ENCODE data around the gene DMKN. TPM values are rescaled to one million over a fixed set of nuclear protein-coding genes. Genes with fewer than 3 reads are reported as not detected.
A peak's percentile ranks its signal among the peaks of the same experiment; 100 is the strongest.

The DMKN gene
- polyA plus RNA-seq, 2 of the 4 experiments (the other 2 are of a cell fraction): 21.5 to 40.6 TPM

- ChIA-PET CTCF (interaction anchor here (0.8 to 10.2 kb wide), 42 partner anchors 8 to 465 kb away, joined by 3 to 207 read pairs (median 7); partner anchors contain the start of genes ETV2, FFAR1, FFAR2 and HAUS5), POLR2A (interaction anchor here (0.9 to 1.6 kb wide), 5 partner anchors 12 to 545 kb away, joined by 3 to 11 read pairs (median 4); partner anchors contain the start of gene THAP8)
- Histone ChIP-seq H3K4me1 (peaks cover 13% of the 10 kb centered on the region), H3K9me3 (no peaks in the 10 kb centered on the region), H3K27ac (peak overlapping the region; percentile 57 to 80; a peak in 5 of 6 replicates), H3K4me3 (peak overlapping the region; percentile 48), H3K4me2 (peak overlapping the region; percentile 86)
- WGBS (ENCODE audit: missing lambda C conversion rate): 35% methylated on average over 12 of the region's 12 CpGs
- DNase-seq (ENCODE audit: low read depth in 1 of 2, low spot score in 1 of 2): peak in 1 of 2 experiments; percentile 53
- TF ChIP-seq, protein P1, sequence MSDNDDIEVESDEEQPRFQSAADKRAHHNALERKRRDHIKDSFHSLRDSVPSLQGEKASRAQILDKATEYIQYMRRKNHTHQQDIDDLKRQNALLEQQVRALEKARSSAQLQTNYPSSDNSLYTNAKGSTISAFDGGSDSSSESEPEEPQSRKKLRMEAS (IDR thresholded peaks at IDR 0.05): 0 out of 2 replicates have a peak, but pooled peaks have one; percentile 29
- TF ChIP-seq POLR2A (IDR thresholded peaks at IDR 0.05; ENCODE audit: low read length) (no peak; the same call in 1 of the 2 replicates), CBX8 (IDR thresholded peaks at IDR 0.05) (0 out of 2 replicates have a peak, but pooled peaks have one; percentile 58), MYC (IDR thresholded peaks at IDR 0.05; ENCODE audit: borderline replicate concordance, low read length) (0 out of 2 replicates have a peak, but pooled peaks have one; percentile 33), HOXB13 (CRISPR knock-in tag; IDR thresholded peaks at IDR 0.05; ENCODE audit: low read depth) (no peak), NPAS2 (CRISPR knock-in tag; IDR thresholded peaks at IDR 0.05; ENCODE audit: borderline replicate concordance) (no peak)
- TF ChIP-seq, protein P2, sequence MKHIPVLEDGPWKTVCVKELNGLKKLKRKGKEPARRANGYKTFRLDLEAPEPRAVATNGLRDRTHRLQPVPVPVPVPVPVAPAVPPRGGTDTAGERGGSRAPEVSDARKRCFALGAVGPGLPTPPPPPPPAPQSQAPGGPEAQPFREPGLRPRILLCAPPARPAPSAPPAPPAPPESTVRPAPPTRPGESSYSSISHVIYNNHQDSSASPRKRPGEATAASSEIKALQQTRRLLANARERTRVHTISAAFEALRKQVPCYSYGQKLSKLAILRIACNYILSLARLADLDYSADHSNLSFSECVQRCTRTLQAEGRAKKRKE (CRISPR knock-in tag; IDR thresholded peaks at IDR 0.05; ENCODE audit: low read depth): no peak
- TF ChIP-seq, protein P3, sequence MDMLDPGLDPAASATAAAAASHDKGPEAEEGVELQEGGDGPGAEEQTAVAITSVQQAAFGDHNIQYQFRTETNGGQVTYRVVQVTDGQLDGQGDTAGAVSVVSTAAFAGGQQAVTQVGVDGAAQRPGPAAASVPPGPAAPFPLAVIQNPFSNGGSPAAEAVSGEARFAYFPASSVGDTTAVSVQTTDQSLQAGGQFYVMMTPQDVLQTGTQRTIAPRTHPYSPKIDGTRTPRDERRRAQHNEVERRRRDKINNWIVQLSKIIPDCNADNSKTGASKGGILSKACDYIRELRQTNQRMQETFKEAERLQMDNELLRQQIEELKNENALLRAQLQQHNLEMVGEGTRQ (IDR thresholded peaks at IDR 0.05): peak; percentile 55
- TF ChIP-seq, protein P4, sequence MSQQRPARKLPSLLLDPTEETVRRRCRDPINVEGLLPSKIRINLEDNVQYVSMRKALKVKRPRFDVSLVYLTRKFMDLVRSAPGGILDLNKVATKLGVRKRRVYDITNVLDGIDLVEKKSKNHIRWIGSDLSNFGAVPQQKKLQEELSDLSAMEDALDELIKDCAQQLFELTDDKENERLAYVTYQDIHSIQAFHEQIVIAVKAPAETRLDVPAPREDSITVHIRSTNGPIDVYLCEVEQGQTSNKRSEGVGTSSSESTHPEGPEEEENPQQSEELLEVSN (IDR thresholded peaks at IDR 0.05; ENCODE audit: borderline replicate concordance, low read depth): peak; percentile 46; the same call in 1 of the 2 replicates
- peak; percentile 5 to 15; a peak in 3 of 6 replicates for ATAC-seq
- FAIRE-seq: peak; percentile 18
Measured at GRCh38 chr19:35509018-35509652, 4.3 kb downstream of the DMKN start.

GRCh38 chr19:35508129-35508528, 5.3 kb downstream of the DMKN start:
- DNase-seq (ENCODE audit: low read depth in 1 of 2, low spot score in 1 of 2): no peak
- no peak overlapping the region for H3K4me3 ChIP-seq
- peaks cover 8% of the 10 kb centered on the region for H3K4me1 ChIP-seq
- no peak for TF ChIP-seq FOSB (CRISPR knock-in tag; IDR thresholded peaks at IDR 0.05)
- no peak for TF ChIP-seq HOXB13 (CRISPR knock-in tag; IDR thresholded peaks at IDR 0.05; ENCODE audit: low read depth)
- TF ChIP-seq RNF2 (IDR thresholded peaks at IDR 0.05; ENCODE audit: borderline replicate concordance, low read depth): no peak
- TF ChIP-seq POLR2A (IDR thresholded peaks at IDR 0.05; ENCODE audit: low read length): no peak
- no peak for TF ChIP-seq BHLHE40 (IDR thresholded peaks at IDR 0.05; ENCODE audit: low read depth, low read length)
- TF ChIP-seq, protein P5, sequence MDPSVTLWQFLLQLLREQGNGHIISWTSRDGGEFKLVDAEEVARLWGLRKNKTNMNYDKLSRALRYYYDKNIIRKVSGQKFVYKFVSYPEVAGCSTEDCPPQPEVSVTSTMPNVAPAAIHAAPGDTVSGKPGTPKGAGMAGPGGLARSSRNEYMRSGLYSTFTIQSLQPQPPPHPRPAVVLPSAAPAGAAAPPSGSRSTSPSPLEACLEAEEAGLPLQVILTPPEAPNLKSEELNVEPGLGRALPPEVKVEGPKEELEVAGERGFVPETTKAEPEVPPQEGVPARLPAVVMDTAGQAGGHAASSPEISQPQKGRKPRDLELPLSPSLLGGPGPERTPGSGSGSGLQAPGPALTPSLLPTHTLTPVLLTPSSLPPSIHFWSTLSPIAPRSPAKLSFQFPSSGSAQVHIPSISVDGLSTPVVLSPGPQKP (IDR thresholded peaks at IDR 0.05; ENCODE audit: low read depth, low read length): no peak
- TF ChIP-seq TFCP2L1 (CRISPR knock-in tag; IDR thresholded peaks at IDR 0.05): no peak
- no peak for TF ChIP-seq SREBF2 (IDR thresholded peaks at IDR 0.05)
- no peak for TF ChIP-seq ZNF302 (CRISPR knock-in tag; IDR thresholded peaks at IDR 0.05)
- TF ChIP-seq CHD4 (IDR thresholded peaks at IDR 0.05; ENCODE audit: borderline replicate concordance): no peak
- TF ChIP-seq NPAS2 (CRISPR knock-in tag; IDR thresholded peaks at IDR 0.05; ENCODE audit: borderline replicate concordance): no peak
- TF ChIP-seq EHF (CRISPR knock-in tag; IDR thresholded peaks at IDR 0.05): no peak
- no peak for TF ChIP-seq KDM5A (IDR thresholded peaks at IDR 0.05)
- TF ChIP-seq, protein P4 (IDR thresholded peaks at IDR 0.05; ENCODE audit: borderline replicate concordance, low read depth): no peak
- no peak for TF ChIP-seq HOXA7 (CRISPR knock-in tag; IDR thresholded peaks at IDR 0.05)
- TF ChIP-seq, protein P2 (CRISPR knock-in tag; IDR thresholded peaks at IDR 0.05; ENCODE audit: low read depth): no peak
- POLR2A ChIA-PET: no interaction called here
- H3K27ac ChIP-seq: no peak overlapping the region
- CTCF ChIA-PET: interaction anchor here (0.8 to 10.2 kb wide), 11 partner anchors 7 to 155 kb away, joined by 3 to 207 read pairs (median 4); partner anchors contain the start of gene HAUS5
- peak; percentile 51 for FAIRE-seq
- 59% methylated on average over 3 of the region's 3 CpGs for WGBS (ENCODE audit: missing lambda C conversion rate)
- no peak overlapping the region for H3K4me2 ChIP-seq
- H3K9me3 ChIP-seq: no peaks in the 10 kb centered on the region
- ATAC-seq: no peak
